Hepatocyte (in vitro differentiated cells): Measurements from ENCODE around the gene BUD31.

Source experiments
- CTCF ChIP-seq: fragments of 200-600 bp; sonication (generic); IDR thresholded peaks from 2 replicates; pipeline ENCODE4 v1.5.1; 2016; ENCODE audit warnings: antibody characterized with exemption, mild to moderate bottlenecking; ENCODE audit not compliant: poor library complexity
- EZH2 ChIP-seq: fragments of 200-600 bp; sonication (generic); IDR thresholded peaks from 2 replicates; pipeline ENCODE4 v1.6.1; 2016; ENCODE audit warnings: antibody characterized with exemption, mild to moderate bottlenecking, borderline replicate concordance
- EZH2phosphoT487 ChIP-seq: fragments of 200-600 bp; sonication (generic); IDR thresholded peaks from one replicate; pipeline ENCODE4 v1.6.1; 2018; ENCODE audit warnings: antibody characterized with exemption, mild to moderate bottlenecking, low read depth, moderate library complexity; ENCODE audit not compliant: unreplicated experiment, severe bottlenecking

GRCh38 chr7:99433158-99433557 is 24.4 kb downstream of the BUD31 start:
- TF ChIP-seq EZH2phosphoT487 = no peak
- TF ChIP-seq CTCF = no peak
- TF ChIP-seq EZH2 = no peak
